RWPE1 (cell line): ENCODE measurements around the gene JAZF1.

Experiments
- CTCF ChIA-PET: fragments of 350-600 bp; sonication (Branson Sonifier 250); formaldehyde crosslinking; extraction: SDS; loops from one replicate; lab custom pipeline; 2021; lab: Yijun Ruan, JAX
- POLR2A ChIA-PET: fragments of 400-600 bp; formaldehyde crosslinking; extraction: SDS; loops from one replicate; lab custom pipeline; 2020; ENCODE audit warnings: antibody characterized with exemption; ENCODE audit not compliant: low non-redundant PET; lab: Yijun Ruan, JAX
- DNase-seq: peaks from one replicate; pipeline ENCODE4 v3.0.0; 2012; ENCODE audit warnings: low spot score
- H3K27ac ChIP-seq: fragments of 450-650 bp; 2 replicates; pipeline ENCODE4 v1.5.1; 2017
- CTCF ChIP-seq: fragments of 450-650 bp; conservative IDR thresholded peaks from 2 replicates; pipeline ENCODE4 v1.5.1; 2017; ENCODE audit warnings: low read depth, mild to moderate bottlenecking

The JAZF1 gene

GRCh38 chr7:28173531-28173930 lies 7.1 kb downstream of the JAZF1 start:
- H3K27ac ChIP-seq = no peak overlapping the region
- no peak for TF ChIP-seq CTCF
- ChIA-PET CTCF (interaction anchor here (0.6 kb wide), 1 partner anchor 560 kb away, joined by 3 read pairs; no protein-coding TSS in a partner anchor), POLR2A (no interaction called here)
- DNase-seq = no peak

- no peak for TF ChIP-seq CTCF
- DNase-seq = no peak
- H3K27ac ChIP-seq = no peak overlapping the region
- ChIA-PET CTCF (interaction anchor here (0.6 kb wide), 1 partner anchor 559 kb away, joined by 3 read pairs; no protein-coding TSS in a partner anchor), POLR2A (no interaction called here)
These were observed 7.6 kb downstream of the JAZF1 start for GRCh38 chr7:28172958-28173357.

GRCh38 chr7:28170701-28171100 lies 9.9 kb downstream of the JAZF1 start:
- H3K27ac ChIP-seq = no peak overlapping the region
- ChIA-PET CTCF (interaction anchor here (0.5 kb wide), 1 partner anchor 10 kb away, joined by 3 read pairs; no protein-coding TSS in a partner anchor), POLR2A (no interaction called here)
- no peak for DNase-seq
- TF ChIP-seq CTCF = no peak

GRCh38 chr7:28169230-28169629 lies 11.4 kb downstream of the JAZF1 start:
- no peak for DNase-seq
- ChIA-PET POLR2A (no interaction called here), CTCF (no interaction called here)
- H3K27ac ChIP-seq = no peak overlapping the region
- TF ChIP-seq CTCF = no peak

GRCh38 chr7:28168393-28169158 lies 12.0 kb downstream of the JAZF1 start:
- no peak for DNase-seq

More at GRCh38 chr7:28168393-28169158, 12.0 kb downstream of the JAZF1 start:
- CTCF ChIA-PET = no interaction called here
- POLR2A ChIA-PET = no interaction called here
- no peak for TF ChIP-seq CTCF
- H3K27ac ChIP-seq = no peak overlapping the region
